IMR-90 (cell line): ENCODE measurements around the gene PRICKLE2.

Source experiments
- BHLHE40 ChIP-seq: fragments of 150-350 bp; IDR thresholded peaks from 2 replicates; pipeline ENCODE4 v1.6.1; 2016; ENCODE audit warnings: mild to moderate bottlenecking, low read depth, low read length
- CEBPB ChIP-seq: IDR thresholded peaks from 2 replicates; pipeline ENCODE4 v1.6.1; 2012; ENCODE audit warnings: low read depth, low read length, improper control_type of control experiment
- CTCF ChIP-seq: conservative IDR thresholded peaks from 2 replicates; pipeline ENCODE4 v1.5.1; 2012; ENCODE audit warnings: mild to moderate bottlenecking, low read depth, low read length, improper control_type of control experiment
- ELK1 ChIP-seq: fragments of 150-350 bp; IDR thresholded peaks from 2 replicates; pipeline ENCODE4 v1.6.1; 2016; ENCODE audit warnings: low read depth, mild to moderate bottlenecking, low read length, moderate library complexity, borderline replicate concordance
- FOS ChIP-seq: fragments of 150-350 bp; IDR thresholded peaks from 2 replicates; pipeline ENCODE4 v1.6.1; 2016; ENCODE audit warnings: low read depth, low read length
- MAFK ChIP-seq: IDR thresholded peaks from 2 replicates; pipeline ENCODE4 v1.6.1; 2012; ENCODE audit warnings: low read depth, low read length, improper control_type of control experiment
- MAZ ChIP-seq: IDR thresholded peaks from 2 replicates; pipeline ENCODE4 v1.6.1; 2012; ENCODE audit warnings: low read depth, mild to moderate bottlenecking, low read length, improper control_type of control experiment, moderate library complexity, borderline replicate concordance
- MXI1 ChIP-seq: IDR thresholded peaks from 2 replicates; pipeline ENCODE4 v1.6.1; 2012; ENCODE audit warnings: low read depth, mild to moderate bottlenecking, low read length, moderate library complexity, borderline replicate concordance
- POLR2A ChIP-seq: IDR thresholded peaks from 2 replicates; pipeline ENCODE4 v1.6.1; 2012; ENCODE audit warnings: mild to moderate bottlenecking, low read depth, low read length
- RAD21 ChIP-seq: IDR thresholded peaks from 2 replicates; pipeline ENCODE4 v1.6.1; 2012; ENCODE audit warnings: low read length, improper control_type of control experiment
- RCOR1 ChIP-seq: IDR thresholded peaks from 2 replicates; pipeline ENCODE4 v1.6.1; 2012; ENCODE audit warnings: mild to moderate bottlenecking, low read length, improper control_type of control experiment; ENCODE audit not compliant: insufficient replicate concordance
- RFX5 ChIP-seq: IDR thresholded peaks from 2 replicates; pipeline ENCODE4 v1.8.0; 2012; ENCODE audit warnings: low read depth, mild to moderate bottlenecking, low read length, moderate library complexity
- USF2 ChIP-seq: fragments of 150-350 bp; IDR thresholded peaks from 2 replicates; pipeline ENCODE4 v1.6.1; 2017; ENCODE audit warnings: mild to moderate bottlenecking, antibody characterized with exemption, low read length, low read depth

GRCh38 chr3:64145438-64145837 lies 79.8 kb downstream of the PRICKLE2 start:
- no peak for TF ChIP-seq CTCF
- no peak for TF ChIP-seq POLR2A
- no peak for TF ChIP-seq CEBPB
- no peak for TF ChIP-seq MAZ
- TF ChIP-seq RCOR1: no peak
- no peak for TF ChIP-seq RFX5
- no peak for TF ChIP-seq FOS
- no peak for TF ChIP-seq ELK1
- no peak for TF ChIP-seq RAD21
- no peak for TF ChIP-seq USF2
- no peak for TF ChIP-seq BHLHE40
- no peak for TF ChIP-seq MAFK
- TF ChIP-seq MXI1: no peak
